Measurements from ENCODE around the gene DICER1.

DNA sequence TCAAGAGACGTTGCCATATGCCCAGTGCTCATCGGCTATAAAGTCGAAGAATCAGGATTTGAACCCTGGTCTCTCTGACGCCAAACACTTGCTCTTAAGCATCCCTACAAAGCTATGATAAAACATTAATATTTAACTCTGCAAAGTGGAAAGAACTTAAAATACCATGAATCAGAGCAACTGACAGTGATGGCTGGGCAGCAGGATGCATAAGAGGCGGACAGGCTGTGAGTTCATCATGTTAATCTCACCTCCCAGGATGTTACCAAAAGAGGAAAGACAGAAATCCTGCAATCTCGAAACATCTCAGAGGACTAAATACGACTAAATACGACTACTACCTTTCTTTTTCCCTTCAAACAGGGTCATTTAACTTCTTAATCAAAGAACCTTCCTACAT, 5.8 kb downstream of the DICER1 start:
- TF ChIP-seq, protein P1, sequence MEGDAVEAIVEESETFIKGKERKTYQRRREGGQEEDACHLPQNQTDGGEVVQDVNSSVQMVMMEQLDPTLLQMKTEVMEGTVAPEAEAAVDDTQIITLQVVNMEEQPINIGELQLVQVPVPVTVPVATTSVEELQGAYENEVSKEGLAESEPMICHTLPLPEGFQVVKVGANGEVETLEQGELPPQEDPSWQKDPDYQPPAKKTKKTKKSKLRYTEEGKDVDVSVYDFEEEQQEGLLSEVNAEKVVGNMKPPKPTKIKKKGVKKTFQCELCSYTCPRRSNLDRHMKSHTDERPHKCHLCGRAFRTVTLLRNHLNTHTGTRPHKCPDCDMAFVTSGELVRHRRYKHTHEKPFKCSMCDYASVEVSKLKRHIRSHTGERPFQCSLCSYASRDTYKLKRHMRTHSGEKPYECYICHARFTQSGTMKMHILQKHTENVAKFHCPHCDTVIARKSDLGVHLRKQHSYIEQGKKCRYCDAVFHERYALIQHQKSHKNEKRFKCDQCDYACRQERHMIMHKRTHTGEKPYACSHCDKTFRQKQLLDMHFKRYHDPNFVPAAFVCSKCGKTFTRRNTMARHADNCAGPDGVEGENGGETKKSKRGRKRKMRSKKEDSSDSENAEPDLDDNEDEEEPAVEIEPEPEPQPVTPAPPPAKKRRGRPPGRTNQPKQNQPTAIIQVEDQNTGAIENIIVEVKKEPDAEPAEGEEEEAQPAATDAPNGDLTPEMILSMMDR (conservative IDR thresholded peaks at IDR 0.05; ENCODE audit: low read depth in 2 of 2) = no peak
- TF ChIP-seq, protein P2, sequence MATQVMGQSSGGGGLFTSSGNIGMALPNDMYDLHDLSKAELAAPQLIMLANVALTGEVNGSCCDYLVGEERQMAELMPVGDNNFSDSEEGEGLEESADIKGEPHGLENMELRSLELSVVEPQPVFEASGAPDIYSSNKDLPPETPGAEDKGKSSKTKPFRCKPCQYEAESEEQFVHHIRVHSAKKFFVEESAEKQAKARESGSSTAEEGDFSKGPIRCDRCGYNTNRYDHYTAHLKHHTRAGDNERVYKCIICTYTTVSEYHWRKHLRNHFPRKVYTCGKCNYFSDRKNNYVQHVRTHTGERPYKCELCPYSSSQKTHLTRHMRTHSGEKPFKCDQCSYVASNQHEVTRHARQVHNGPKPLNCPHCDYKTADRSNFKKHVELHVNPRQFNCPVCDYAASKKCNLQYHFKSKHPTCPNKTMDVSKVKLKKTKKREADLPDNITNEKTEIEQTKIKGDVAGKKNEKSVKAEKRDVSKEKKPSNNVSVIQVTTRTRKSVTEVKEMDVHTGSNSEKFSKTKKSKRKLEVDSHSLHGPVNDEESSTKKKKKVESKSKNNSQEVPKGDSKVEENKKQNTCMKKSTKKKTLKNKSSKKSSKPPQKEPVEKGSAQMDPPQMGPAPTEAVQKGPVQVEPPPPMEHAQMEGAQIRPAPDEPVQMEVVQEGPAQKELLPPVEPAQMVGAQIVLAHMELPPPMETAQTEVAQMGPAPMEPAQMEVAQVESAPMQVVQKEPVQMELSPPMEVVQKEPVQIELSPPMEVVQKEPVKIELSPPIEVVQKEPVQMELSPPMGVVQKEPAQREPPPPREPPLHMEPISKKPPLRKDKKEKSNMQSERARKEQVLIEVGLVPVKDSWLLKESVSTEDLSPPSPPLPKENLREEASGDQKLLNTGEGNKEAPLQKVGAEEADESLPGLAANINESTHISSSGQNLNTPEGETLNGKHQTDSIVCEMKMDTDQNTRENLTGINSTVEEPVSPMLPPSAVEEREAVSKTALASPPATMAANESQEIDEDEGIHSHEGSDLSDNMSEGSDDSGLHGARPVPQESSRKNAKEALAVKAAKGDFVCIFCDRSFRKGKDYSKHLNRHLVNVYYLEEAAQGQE (IDR thresholded peaks at IDR 0.05; ENCODE audit: unreplicated experiment) = no peak
- TF ChIP-seq POLR2AphosphoS5 (IDR thresholded peaks at IDR 0.05; ENCODE audit: low read depth) = no peak
- no peak for TF ChIP-seq EZH2 (IDR thresholded peaks at IDR 0.05; ENCODE audit: low read depth, unreplicated experiment)
- TF ChIP-seq EZH2phosphoT487 (IDR thresholded peaks at IDR 0.05; ENCODE audit: unreplicated experiment) = no peak
- TF ChIP-seq JUNB (IDR thresholded peaks at IDR 0.05; ENCODE audit: unreplicated experiment) = no peak
- no peak for TF ChIP-seq STAT1 (IDR thresholded peaks at IDR 0.05; ENCODE audit: unreplicated experiment)
